ENCODE data around the gene PEAR1. TPM values are rescaled to one million over a fixed set of nuclear protein-coding genes. Genes with fewer than 3 reads are reported as not detected.

PEAR1 gene
- total RNA-seq, 1 experiment from 2014 or later: 0.39 TPM

DNA sequence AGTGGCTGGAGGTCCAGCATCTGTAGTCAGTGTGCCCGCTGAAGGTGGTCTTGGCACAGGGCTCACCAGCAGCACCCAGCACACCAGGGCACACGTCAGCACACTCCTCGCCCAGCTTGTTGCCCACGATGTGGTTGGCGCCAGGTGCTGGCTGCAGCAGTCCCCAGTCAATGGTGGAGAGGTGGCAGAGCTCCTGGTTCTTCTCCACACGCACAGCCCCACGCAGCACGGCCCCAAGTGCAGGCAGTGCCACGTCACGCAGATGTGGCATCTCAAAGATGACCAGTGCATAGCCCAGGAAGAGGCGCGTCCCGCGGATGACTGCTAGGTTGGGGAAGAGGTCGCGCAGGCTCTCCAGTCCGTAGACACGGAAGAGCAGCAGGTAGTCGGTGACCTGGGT is 39.8 kb upstream of the PEAR1 start:
- DNase-seq: no peak
- no peak overlapping the region for H3K27ac Mint-ChIP-seq
- Histone ChIP-seq H3K79me1 (ENCODE audit: insufficient read depth, low read depth, low read length, poor library complexity, severe bottlenecking) (no peaks in the 10 kb centered on the region), H4K8ac (replicated peaks; ENCODE audit: insufficient read length, low read depth, low read length) (no peak overlapping the region), H3K79me2 (ENCODE audit: insufficient read depth, low read length) (no peaks in the 10 kb centered on the region), H3T11ph (ENCODE audit: low read length) (no peak overlapping the region), H2BK5ac (ENCODE audit: insufficient read length, low read length) (no peak overlapping the region), H3K23ac (ENCODE audit: insufficient read length, low read depth, low read length) (no peak overlapping the region), H3K9me3 (ENCODE audit: control insufficient read depth, low read depth, low read length) (no peaks in the 10 kb centered on the region), H2AK5ac (ENCODE audit: insufficient read length, low read length) (no peak overlapping the region), H2BK20ac (ENCODE audit: low read depth, low read length, poor library complexity, severe bottlenecking) (no peak overlapping the region), H4K91ac (ENCODE audit: insufficient read length, low read depth, low read length) (no peak overlapping the region), H4K5ac (ENCODE audit: insufficient read length, low read depth, low read length) (no peak overlapping the region), H3K4ac (ENCODE audit: low read depth, low read length) (no peak overlapping the region), H3K4me1 (ENCODE audit: insufficient read depth, low read length) (no peaks in the 10 kb centered on the region), H3K4me2 (ENCODE audit: insufficient read depth, insufficient read length, low read length) (no peak overlapping the region), H4K20me1 (ENCODE audit: control insufficient read depth, insufficient read depth, insufficient read length) (no peaks in the 10 kb centered on the region), H3K27ac (ENCODE audit: insufficient read length, low read depth, low read length) (no peak overlapping the region), H2AFZ (ENCODE audit: low read length) (no peak overlapping the region), H2BK12ac (ENCODE audit: insufficient read length, low read depth, low read length) (no peak overlapping the region), H3K56ac (ENCODE audit: insufficient read length, low read depth, low read length) (no peak overlapping the region), H2BK120ac (ENCODE audit: low read depth, low read length, poor library complexity, severe bottlenecking) (no peak overlapping the region), H2BK15ac (ENCODE audit: low read depth, low read length) (no peak overlapping the region), H3K23me2 (ENCODE audit: insufficient read length, low read depth, low read length, poor library complexity, severe bottlenecking) (no peaks in the 10 kb centered on the region), H3K27me3 (ENCODE audit: insufficient read depth, low read length) (peaks cover 41% of the 10 kb centered on the region), H3K9ac (ENCODE audit: extremely low read depth, insufficient read length, low read length) (no peak overlapping the region), H3K18ac (ENCODE audit: insufficient read length, low read depth, low read length) (no peak overlapping the region), H3K14ac (ENCODE audit: insufficient read depth, low read length) (no peak overlapping the region)
- peaks cover 96% of the 10 kb centered on the region for H3K27me3 Mint-ChIP-seq (ENCODE audit: low read depth)
- H3K4me3 Mint-ChIP-seq: no peak overlapping the region
- no peaks in the 10 kb centered on the region for H3K36me3 Mint-ChIP-seq (ENCODE audit: insufficient read depth in 1 of 3, low read depth in 3 of 3)
- no CpG with 5 or more reads among the region's 19 CpGs for WGBS (ENCODE audit: extremely low coverage, insufficient read length, low lambda C conversion rate)
- peaks cover 6 to 28% of the 10 kb centered on the region in 2 experiments for H3K4me1 Mint-ChIP-seq
- TF ChIP-seq, protein P1, sequence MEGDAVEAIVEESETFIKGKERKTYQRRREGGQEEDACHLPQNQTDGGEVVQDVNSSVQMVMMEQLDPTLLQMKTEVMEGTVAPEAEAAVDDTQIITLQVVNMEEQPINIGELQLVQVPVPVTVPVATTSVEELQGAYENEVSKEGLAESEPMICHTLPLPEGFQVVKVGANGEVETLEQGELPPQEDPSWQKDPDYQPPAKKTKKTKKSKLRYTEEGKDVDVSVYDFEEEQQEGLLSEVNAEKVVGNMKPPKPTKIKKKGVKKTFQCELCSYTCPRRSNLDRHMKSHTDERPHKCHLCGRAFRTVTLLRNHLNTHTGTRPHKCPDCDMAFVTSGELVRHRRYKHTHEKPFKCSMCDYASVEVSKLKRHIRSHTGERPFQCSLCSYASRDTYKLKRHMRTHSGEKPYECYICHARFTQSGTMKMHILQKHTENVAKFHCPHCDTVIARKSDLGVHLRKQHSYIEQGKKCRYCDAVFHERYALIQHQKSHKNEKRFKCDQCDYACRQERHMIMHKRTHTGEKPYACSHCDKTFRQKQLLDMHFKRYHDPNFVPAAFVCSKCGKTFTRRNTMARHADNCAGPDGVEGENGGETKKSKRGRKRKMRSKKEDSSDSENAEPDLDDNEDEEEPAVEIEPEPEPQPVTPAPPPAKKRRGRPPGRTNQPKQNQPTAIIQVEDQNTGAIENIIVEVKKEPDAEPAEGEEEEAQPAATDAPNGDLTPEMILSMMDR (conservative IDR thresholded peaks at IDR 0.05): no peak
- no peaks in the 10 kb centered on the region for H3K9me3 Mint-ChIP-seq
